ENCODE measurements around the gene DDIT4L.

- TF ChIP-seq CTCF (IDR thresholded peaks at IDR 0.05), result no peak
- no peak for TF ChIP-seq POLR2AphosphoS5 (IDR thresholded peaks at IDR 0.05; ENCODE audit: insufficient read depth in 1 of 2, low read depth in 1 of 2)
- no peak for TF ChIP-seq POLR2A (IDR thresholded peaks at IDR 0.05)
Measured at GRCh38 chr4:100170986-100171385, 19.3 kb downstream of the DDIT4L start.
